WTC11 (cell line): ENCODE results near the gene CTDNEP1. TPM values are rescaled to one million over a fixed set of nuclear protein-coding genes. Genes with fewer than 3 reads are reported as not detected.

Experiments
- CREM ChIP-seq: sonication (generic); formaldehyde crosslinking; IDR thresholded peaks from 2 replicates; pipeline ENCODE4 v1.8.1; 2022; ENCODE audit warnings: mild to moderate bottlenecking, missing genetic modification reagents, moderate library complexity
- ELF4 ChIP-seq: sonication (generic); formaldehyde crosslinking; IDR thresholded peaks from 2 replicates; pipeline ENCODE4 v1.8.1; 2022; ENCODE audit warnings: low read depth, mild to moderate bottlenecking, moderate library complexity, missing genetic modification reagents
- EMX1 ChIP-seq: fragments of 250-450 bp; sonication (Bioruptor Pico); IDR thresholded peaks from 2 replicates; pipeline ENCODE4 v1.8.0; 2021; ENCODE audit warnings: mild to moderate bottlenecking
- ETV6 ChIP-seq: sonication (generic); formaldehyde crosslinking; IDR thresholded peaks from 2 replicates; pipeline ENCODE4 v1.8.1; 2022; ENCODE audit warnings: mild to moderate bottlenecking, missing genetic modification reagents
- FOXK1 ChIP-seq: sonication (generic); formaldehyde crosslinking; IDR thresholded peaks from 2 replicates; pipeline ENCODE4 v1.8.0; 2022; ENCODE audit warnings: mild to moderate bottlenecking, moderate library complexity, missing genetic modification reagents
- JUN ChIP-seq: sonication (generic); formaldehyde crosslinking; IDR thresholded peaks from 2 replicates; pipeline ENCODE4 v1.8.0; 2023; ENCODE audit warnings: mild to moderate bottlenecking, missing genetic modification reagents
- MYBL2 ChIP-seq: sonication (generic); formaldehyde crosslinking; IDR thresholded peaks from 2 replicates; pipeline ENCODE4 v1.8.1; 2023; ENCODE audit warnings: mild to moderate bottlenecking, moderate library complexity, missing genetic modification reagents
- NFATC4 ChIP-seq: fragments of 250-450 bp; sonication (Bioruptor Pico); IDR thresholded peaks from 2 replicates; pipeline ENCODE4 v1.9.0; 2021; ENCODE audit warnings: mild to moderate bottlenecking
- NR1H2 ChIP-seq: sonication (generic); formaldehyde crosslinking; IDR thresholded peaks from 2 replicates; pipeline ENCODE4 v1.9.0; 2021; ENCODE audit warnings: mild to moderate bottlenecking, moderate library complexity, missing genetic modification reagents
- OVOL2 ChIP-seq: fragments of 250-450 bp; sonication (Bioruptor Pico); IDR thresholded peaks from 2 replicates; pipeline ENCODE4 v1.9.0; 2021; ENCODE audit warnings: mild to moderate bottlenecking, borderline replicate concordance
- PRRX2 ChIP-seq: fragments of 250-450 bp; sonication (Bioruptor Pico); IDR thresholded peaks from 2 replicates; pipeline ENCODE4 v1.8.0; 2021; ENCODE audit warnings: mild to moderate bottlenecking
- SP1 ChIP-seq: sonication (generic); formaldehyde crosslinking; conservative IDR thresholded peaks from 2 replicates; pipeline ENCODE4 v1.8.1; 2022; ENCODE audit warnings: missing genetic modification reagents
- TEAD1 ChIP-seq: sonication (generic); formaldehyde crosslinking; IDR thresholded peaks from 2 replicates; pipeline ENCODE4 v1.8.0; 2022; ENCODE audit warnings: mild to moderate bottlenecking, missing genetic modification reagents
- ZBTB21 ChIP-seq: sonication (generic); formaldehyde crosslinking; IDR thresholded peaks from 2 replicates; pipeline ENCODE4 v1.8.1; 2023; ENCODE audit warnings: mild to moderate bottlenecking, missing genetic modification reagents, borderline replicate concordance
- ZNF396 ChIP-seq: fragments of 250-450 bp; sonication (Bioruptor Pico); IDR thresholded peaks from 2 replicates; pipeline ENCODE4 v1.8.0; 2021; ENCODE audit warnings: mild to moderate bottlenecking, moderate library complexity, borderline replicate concordance
- ZNF416 ChIP-seq: fragments of 250-450 bp; sonication (Bioruptor Pico); IDR thresholded peaks from 2 replicates; pipeline ENCODE4 v1.9.0; 2021; ENCODE audit warnings: mild to moderate bottlenecking, inconsistent platforms
- ZNF423 ChIP-seq: fragments of 250-450 bp; sonication (Bioruptor Pico); IDR thresholded peaks from 2 replicates; pipeline ENCODE4 v2.1.2; 2022; ENCODE audit warnings: mild to moderate bottlenecking, moderate library complexity
- total RNA-seq: library from RNA; stranded (reverse); gene quantifications from 3 replicates; pipeline ENCODE4 v1.2.3, GENCODE V29; 2021
- TF ChIP-seq, protein P1 (sequence below): sonication (generic); formaldehyde crosslinking; IDR thresholded peaks from 2 replicates; pipeline ENCODE4 v1.8.0; 2022; ENCODE audit warnings: mild to moderate bottlenecking, missing genetic modification reagents
- TF ChIP-seq, protein P2 (sequence below): sonication (generic); formaldehyde crosslinking; IDR thresholded peaks from 2 replicates; pipeline ENCODE4 v1.8.0; 2023; ENCODE audit warnings: mild to moderate bottlenecking, missing genetic modification reagents
- TF ChIP-seq, protein P3 (sequence below): sonication (generic); formaldehyde crosslinking; IDR thresholded peaks from 2 replicates; pipeline ENCODE4 v1.8.1; 2023; ENCODE audit warnings: mild to moderate bottlenecking, missing genetic modification reagents, borderline replicate concordance
- TF ChIP-seq, protein P4 (sequence below): sonication (generic); formaldehyde crosslinking; IDR thresholded peaks from 2 replicates; pipeline ENCODE4 v1.8.0; 2022; ENCODE audit warnings: mild to moderate bottlenecking, missing genetic modification reagents
- TF ChIP-seq, protein P5 (sequence below): fragments of 250-450 bp; sonication (Bioruptor Pico); IDR thresholded peaks from 2 replicates; pipeline ENCODE4 v1.9.0; 2021; ENCODE audit warnings: mild to moderate bottlenecking
- TF ChIP-seq, protein P6 (sequence below): fragments of 250-450 bp; sonication (Bioruptor Pico); IDR thresholded peaks from 2 replicates; pipeline ENCODE4 v1.9.0; 2021; ENCODE audit warnings: mild to moderate bottlenecking

CTDNEP1 gene
- total RNA-seq, 1 experiment from 2014 or later: 127 TPM

DNA sequence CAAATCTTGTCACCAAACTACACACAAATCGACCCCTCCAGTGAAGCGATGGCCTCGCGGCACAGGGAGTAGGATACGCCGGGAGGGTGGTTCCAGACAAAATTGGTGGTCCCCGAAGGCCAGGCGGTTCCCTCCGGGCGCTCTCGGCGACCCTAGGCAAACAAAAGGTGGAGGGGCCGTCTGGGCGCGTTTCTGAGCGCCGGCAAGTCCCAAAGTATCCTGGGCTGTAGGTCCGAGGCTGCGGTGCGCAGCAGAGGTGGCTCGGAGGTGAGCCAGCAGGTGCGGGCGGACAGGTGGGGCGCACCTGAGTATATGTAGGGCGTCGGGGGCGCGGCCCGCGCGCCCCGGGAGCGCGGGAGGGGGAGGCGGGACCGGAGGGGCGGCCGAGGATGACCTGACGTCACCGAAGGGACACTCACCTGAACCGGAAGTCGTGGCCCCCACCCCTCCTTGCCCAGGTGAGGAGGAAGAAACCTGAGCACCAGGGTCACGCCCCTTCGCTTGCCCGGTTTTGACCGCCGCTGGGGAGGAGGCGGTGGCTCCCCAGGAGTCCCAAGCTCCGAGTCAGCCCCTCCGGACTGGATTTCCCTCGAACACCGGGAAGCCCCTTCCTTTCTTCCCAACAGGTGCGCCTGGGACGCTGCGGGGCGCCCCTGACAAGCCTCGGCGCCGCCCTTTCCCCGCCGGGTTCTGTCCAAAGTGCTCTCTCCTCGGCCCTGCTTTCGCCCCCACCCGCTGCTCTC is 10.8 kb upstream of the CTDNEP1 start, which contains the start of gene CLDN7 (continued):
- TF ChIP-seq, protein P1, sequence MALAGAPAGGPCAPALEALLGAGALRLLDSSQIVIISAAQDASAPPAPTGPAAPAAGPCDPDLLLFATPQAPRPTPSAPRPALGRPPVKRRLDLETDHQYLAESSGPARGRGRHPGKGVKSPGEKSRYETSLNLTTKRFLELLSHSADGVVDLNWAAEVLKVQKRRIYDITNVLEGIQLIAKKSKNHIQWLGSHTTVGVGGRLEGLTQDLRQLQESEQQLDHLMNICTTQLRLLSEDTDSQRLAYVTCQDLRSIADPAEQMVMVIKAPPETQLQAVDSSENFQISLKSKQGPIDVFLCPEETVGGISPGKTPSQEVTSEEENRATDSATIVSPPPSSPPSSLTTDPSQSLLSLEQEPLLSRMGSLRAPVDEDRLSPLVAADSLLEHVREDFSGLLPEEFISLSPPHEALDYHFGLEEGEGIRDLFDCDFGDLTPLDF (CRISPR knock-in tag): no peak
- TF ChIP-seq FOXK1 (CRISPR knock-in tag): 0 out of 2 replicates have a peak, but pooled peaks have one; percentile 29
- peak; percentile 47; the same call in 1 of the 2 replicates for TF ChIP-seq JUN
- no peak for TF ChIP-seq ZNF423 (CRISPR knock-in tag)
- no peak for TF ChIP-seq ELF4
- peak; percentile 84 for TF ChIP-seq NFATC4
- TF ChIP-seq, protein P2, sequence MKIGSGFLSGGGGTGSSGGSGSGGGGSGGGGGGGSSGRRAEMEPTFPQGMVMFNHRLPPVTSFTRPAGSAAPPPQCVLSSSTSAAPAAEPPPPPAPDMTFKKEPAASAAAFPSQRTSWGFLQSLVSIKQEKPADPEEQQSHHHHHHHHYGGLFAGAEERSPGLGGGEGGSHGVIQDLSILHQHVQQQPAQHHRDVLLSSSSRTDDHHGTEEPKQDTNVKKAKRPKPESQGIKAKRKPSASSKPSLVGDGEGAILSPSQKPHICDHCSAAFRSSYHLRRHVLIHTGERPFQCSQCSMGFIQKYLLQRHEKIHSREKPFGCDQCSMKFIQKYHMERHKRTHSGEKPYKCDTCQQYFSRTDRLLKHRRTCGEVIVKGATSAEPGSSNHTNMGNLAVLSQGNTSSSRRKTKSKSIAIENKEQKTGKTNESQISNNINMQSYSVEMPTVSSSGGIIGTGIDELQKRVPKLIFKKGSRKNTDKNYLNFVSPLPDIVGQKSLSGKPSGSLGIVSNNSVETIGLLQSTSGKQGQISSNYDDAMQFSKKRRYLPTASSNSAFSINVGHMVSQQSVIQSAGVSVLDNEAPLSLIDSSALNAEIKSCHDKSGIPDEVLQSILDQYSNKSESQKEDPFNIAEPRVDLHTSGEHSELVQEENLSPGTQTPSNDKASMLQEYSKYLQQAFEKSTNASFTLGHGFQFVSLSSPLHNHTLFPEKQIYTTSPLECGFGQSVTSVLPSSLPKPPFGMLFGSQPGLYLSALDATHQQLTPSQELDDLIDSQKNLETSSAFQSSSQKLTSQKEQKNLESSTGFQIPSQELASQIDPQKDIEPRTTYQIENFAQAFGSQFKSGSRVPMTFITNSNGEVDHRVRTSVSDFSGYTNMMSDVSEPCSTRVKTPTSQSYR (CRISPR knock-in tag): peak; percentile 27; the same call in 1 of the 2 replicates
- peak; percentile 71; the same call in 1 of the 2 replicates for TF ChIP-seq CREM
- peak; percentile 92 for TF ChIP-seq ZBTB21 (CRISPR knock-in tag)
- TF ChIP-seq, protein P3, sequence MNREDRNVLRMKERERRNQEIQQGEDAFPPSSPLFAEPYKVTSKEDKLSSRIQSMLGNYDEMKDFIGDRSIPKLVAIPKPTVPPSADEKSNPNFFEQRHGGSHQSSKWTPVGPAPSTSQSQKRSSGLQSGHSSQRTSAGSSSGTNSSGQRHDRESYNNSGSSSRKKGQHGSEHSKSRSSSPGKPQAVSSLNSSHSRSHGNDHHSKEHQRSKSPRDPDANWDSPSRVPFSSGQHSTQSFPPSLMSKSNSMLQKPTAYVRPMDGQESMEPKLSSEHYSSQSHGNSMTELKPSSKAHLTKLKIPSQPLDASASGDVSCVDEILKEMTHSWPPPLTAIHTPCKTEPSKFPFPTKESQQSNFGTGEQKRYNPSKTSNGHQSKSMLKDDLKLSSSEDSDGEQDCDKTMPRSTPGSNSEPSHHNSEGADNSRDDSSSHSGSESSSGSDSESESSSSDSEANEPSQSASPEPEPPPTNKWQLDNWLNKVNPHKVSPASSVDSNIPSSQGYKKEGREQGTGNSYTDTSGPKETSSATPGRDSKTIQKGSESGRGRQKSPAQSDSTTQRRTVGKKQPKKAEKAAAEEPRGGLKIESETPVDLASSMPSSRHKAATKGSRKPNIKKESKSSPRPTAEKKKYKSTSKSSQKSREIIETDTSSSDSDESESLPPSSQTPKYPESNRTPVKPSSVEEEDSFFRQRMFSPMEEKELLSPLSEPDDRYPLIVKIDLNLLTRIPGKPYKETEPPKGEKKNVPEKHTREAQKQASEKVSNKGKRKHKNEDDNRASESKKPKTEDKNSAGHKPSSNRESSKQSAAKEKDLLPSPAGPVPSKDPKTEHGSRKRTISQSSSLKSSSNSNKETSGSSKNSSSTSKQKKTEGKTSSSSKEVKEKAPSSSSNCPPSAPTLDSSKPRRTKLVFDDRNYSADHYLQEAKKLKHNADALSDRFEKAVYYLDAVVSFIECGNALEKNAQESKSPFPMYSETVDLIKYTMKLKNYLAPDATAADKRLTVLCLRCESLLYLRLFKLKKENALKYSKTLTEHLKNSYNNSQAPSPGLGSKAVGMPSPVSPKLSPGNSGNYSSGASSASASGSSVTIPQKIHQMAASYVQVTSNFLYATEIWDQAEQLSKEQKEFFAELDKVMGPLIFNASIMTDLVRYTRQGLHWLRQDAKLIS: no peak
- TF ChIP-seq TEAD1 (CRISPR knock-in tag): peak; percentile 76
- TF ChIP-seq PRRX2 (CRISPR knock-in tag): no peak
- peak; percentile 76; the same call in 1 of the 2 replicates for TF ChIP-seq ZNF416 (CRISPR knock-in tag)
- TF ChIP-seq, protein P4, sequence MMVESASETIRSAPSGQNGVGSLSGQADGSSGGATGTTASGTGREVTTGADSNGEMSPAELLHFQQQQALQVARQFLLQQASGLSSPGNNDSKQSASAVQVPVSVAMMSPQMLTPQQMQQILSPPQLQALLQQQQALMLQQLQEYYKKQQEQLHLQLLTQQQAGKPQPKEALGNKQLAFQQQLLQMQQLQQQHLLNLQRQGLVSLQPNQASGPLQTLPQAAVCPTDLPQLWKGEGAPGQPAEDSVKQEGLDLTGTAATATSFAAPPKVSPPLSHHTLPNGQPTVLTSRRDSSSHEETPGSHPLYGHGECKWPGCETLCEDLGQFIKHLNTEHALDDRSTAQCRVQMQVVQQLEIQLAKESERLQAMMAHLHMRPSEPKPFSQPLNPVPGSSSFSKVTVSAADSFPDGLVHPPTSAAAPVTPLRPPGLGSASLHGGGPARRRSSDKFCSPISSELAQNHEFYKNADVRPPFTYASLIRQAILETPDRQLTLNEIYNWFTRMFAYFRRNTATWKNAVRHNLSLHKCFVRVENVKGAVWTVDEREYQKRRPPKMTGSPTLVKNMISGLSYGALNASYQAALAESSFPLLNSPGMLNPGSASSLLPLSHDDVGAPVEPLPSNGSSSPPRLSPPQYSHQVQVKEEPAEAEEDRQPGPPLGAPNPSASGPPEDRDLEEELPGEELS (CRISPR knock-in tag): no peak
- TF ChIP-seq, protein P5, sequence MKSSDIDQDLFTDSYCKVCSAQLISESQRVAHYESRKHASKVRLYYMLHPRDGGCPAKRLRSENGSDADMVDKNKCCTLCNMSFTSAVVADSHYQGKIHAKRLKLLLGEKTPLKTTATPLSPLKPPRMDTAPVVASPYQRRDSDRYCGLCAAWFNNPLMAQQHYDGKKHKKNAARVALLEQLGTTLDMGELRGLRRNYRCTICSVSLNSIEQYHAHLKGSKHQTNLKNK (CRISPR knock-in tag): 0 out of 2 replicates have a peak, but pooled peaks have one; percentile 33
- TF ChIP-seq OVOL2: no peak
- TF ChIP-seq, protein P6, sequence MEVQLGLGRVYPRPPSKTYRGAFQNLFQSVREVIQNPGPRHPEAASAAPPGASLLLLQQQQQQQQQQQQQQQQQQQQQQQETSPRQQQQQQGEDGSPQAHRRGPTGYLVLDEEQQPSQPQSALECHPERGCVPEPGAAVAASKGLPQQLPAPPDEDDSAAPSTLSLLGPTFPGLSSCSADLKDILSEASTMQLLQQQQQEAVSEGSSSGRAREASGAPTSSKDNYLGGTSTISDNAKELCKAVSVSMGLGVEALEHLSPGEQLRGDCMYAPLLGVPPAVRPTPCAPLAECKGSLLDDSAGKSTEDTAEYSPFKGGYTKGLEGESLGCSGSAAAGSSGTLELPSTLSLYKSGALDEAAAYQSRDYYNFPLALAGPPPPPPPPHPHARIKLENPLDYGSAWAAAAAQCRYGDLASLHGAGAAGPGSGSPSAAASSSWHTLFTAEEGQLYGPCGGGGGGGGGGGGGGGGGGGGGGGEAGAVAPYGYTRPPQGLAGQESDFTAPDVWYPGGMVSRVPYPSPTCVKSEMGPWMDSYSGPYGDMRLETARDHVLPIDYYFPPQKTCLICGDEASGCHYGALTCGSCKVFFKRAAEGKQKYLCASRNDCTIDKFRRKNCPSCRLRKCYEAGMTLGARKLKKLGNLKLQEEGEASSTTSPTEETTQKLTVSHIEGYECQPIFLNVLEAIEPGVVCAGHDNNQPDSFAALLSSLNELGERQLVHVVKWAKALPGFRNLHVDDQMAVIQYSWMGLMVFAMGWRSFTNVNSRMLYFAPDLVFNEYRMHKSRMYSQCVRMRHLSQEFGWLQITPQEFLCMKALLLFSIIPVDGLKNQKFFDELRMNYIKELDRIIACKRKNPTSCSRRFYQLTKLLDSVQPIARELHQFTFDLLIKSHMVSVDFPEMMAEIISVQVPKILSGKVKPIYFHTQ (CRISPR knock-in tag): 0 out of 2 replicates have a peak, but pooled peaks have one; percentile 21
- TF ChIP-seq ETV6: 0 out of 2 replicates have a peak, but pooled peaks have one; percentile 32
- TF ChIP-seq EMX1: 0 out of 2 replicates have a peak, but pooled peaks have one; percentile 55
- TF ChIP-seq MYBL2 (CRISPR knock-in tag): no peak
- no peak for TF ChIP-seq NR1H2
- TF ChIP-seq ZNF396: no peak
- peak; percentile 66 for TF ChIP-seq SP1 (CRISPR knock-in tag)
- TF ChIP-seq, all 79 proteins: peak for 19
